ENCODE measurements around the gene GXYLT1. TPM values are rescaled to one million over a fixed set of nuclear protein-coding genes. Genes with fewer than 3 reads are reported as not detected.

GXYLT1 gene
- total and polyA plus RNA-seq, 7 donors, result 0.92 to 14.3 (median 8.8) TPM

GRCh38 chr12:42104784-42105183, 39.9 kb downstream of the GXYLT1 start:
- Histone ChIP-seq H3K4me1 (no peaks in the 10 kb centered on the region), H3K9me3 (no peaks in the 10 kb centered on the region), H3K27ac (no peak overlapping the region), H3K36me3 (peaks cover 0 to 10% (median 0%) of the 10 kb centered on the region in 4 donors), H3K4me3 (no peak overlapping the region), H3K27me3 (no peaks in the 10 kb centered on the region)
- TF ChIP-seq EP300 (IDR thresholded peaks at IDR 0.05) (no peak), POLR2AphosphoS5 (IDR thresholded peaks at IDR 0.05) (no peak)
- WGBS, 2 donors, result 64 to 65% methylated on average over 1 of the region's 1 CpG
- intact Hi-C loops (cut with DNase I), result no loop called here
- DNase-seq, result no peak

GRCh38 chr12:42104087-42104486, 40.6 kb downstream of the GXYLT1 start:
- intact Hi-C loops (cut with DNase I), result no loop called here
- Histone ChIP-seq H3K9me3 (no peaks in the 10 kb centered on the region), H3K27ac (no peak overlapping the region), H3K4me1 (no peaks in the 10 kb centered on the region), H3K27me3 (no peaks in the 10 kb centered on the region), H3K36me3 (peaks cover 0 to 10% (median 0%) of the 10 kb centered on the region in 4 donors), H3K4me3 (no peak overlapping the region)
- TF ChIP-seq POLR2A (IDR thresholded peaks at IDR 0.05) (no peak), POLR2AphosphoS5 (IDR thresholded peaks at IDR 0.05) (no peak), EP300 (IDR thresholded peaks at IDR 0.05) (no peak), CTCF (IDR thresholded peaks at IDR 0.05) (no peak)
- DNase-seq, result no peak

GRCh38 chr12:42103155-42103554, 41.5 kb downstream of the GXYLT1 start:
- Histone ChIP-seq H3K27me3 (no peaks in the 10 kb centered on the region), H3K36me3 (peaks cover 0 to 10% (median 0%) of the 10 kb centered on the region in 4 donors), H3K9me3 (no peaks in the 10 kb centered on the region), H3K27ac (no peak overlapping the region), H3K4me3 (no peak overlapping the region), H3K4me1 (no peaks in the 10 kb centered on the region)
- DNase-seq, result no peak
- WGBS, 2 donors, result 19 to 67% methylated on average over 4 of the region's 4 CpGs
- intact Hi-C loops (cut with DNase I), result no loop called here
- TF ChIP-seq POLR2AphosphoS5 (IDR thresholded peaks at IDR 0.05) (no peak), EP300 (IDR thresholded peaks at IDR 0.05) (no peak)

- Histone ChIP-seq H3K27ac (no peak overlapping the region), H3K9me3 (no peaks in the 10 kb centered on the region), H3K4me1 (no peaks in the 10 kb centered on the region), H3K36me3 (peaks cover 0 to 10% (median 0%) of the 10 kb centered on the region in 4 donors), H3K4me3 (no peak overlapping the region), H3K27me3 (no peaks in the 10 kb centered on the region)
- TF ChIP-seq CTCF (IDR thresholded peaks at IDR 0.05) (no peak), POLR2AphosphoS5 (IDR thresholded peaks at IDR 0.05) (no peak), EP300 (IDR thresholded peaks at IDR 0.05) (no peak), POLR2A (IDR thresholded peaks at IDR 0.05) (no peak)
- intact Hi-C loops (cut with DNase I), result no loop called here
- WGBS, 2 donors, result 98 to 100% methylated on average over 3 of the region's 3 CpGs
- no peak for DNase-seq
Measured at GRCh38 chr12:42102720-42103119, 42.0 kb downstream of the GXYLT1 start.

- WGBS, 2 donors, result 96 to 98% methylated on average over 9 of the region's 9 CpGs
Measured at GRCh38 chr12:42099433-42099832, 45.2 kb downstream of the GXYLT1 start.

More at GRCh38 chr12:42099433-42099832, 45.2 kb downstream of the GXYLT1 start:
- intact Hi-C loops (cut with DNase I), result no loop called here
- TF ChIP-seq CTCF (IDR thresholded peaks at IDR 0.05) (no peak), POLR2AphosphoS5 (IDR thresholded peaks at IDR 0.05) (no peak), EP300 (IDR thresholded peaks at IDR 0.05) (no peak), POLR2A (IDR thresholded peaks at IDR 0.05) (no peak)
- Histone ChIP-seq H3K27me3 (no peaks in the 10 kb centered on the region), H3K4me1 (no peaks in the 10 kb centered on the region), H3K27ac (no peak overlapping the region), H3K36me3 (peaks cover 0 to 11% (median 0%) of the 10 kb centered on the region in 4 donors), H3K9me3 (no peaks in the 10 kb centered on the region), H3K4me3 (no peak overlapping the region)
- DNase-seq, result no peak

All from sigmoid colon (tissue), 7 donors.